Loucy (cell line): ENCODE results near the gene FOXG1.

Source experiments
- CTCF ChIP-seq: fragments of 200-600 bp; sonication (generic); conservative IDR thresholded peaks from 2 replicates; pipeline ENCODE4 v1.5.1; 2014; ENCODE audit warnings: mild to moderate bottlenecking, antibody characterized with exemption, low read length
- EZH2phosphoT487 ChIP-seq: fragments of 200-600 bp; IDR thresholded peaks from 2 replicates; pipeline ENCODE4 v1.6.1; 2018; ENCODE audit warnings: antibody characterized with exemption, mild to moderate bottlenecking, moderate library complexity, borderline replicate concordance

- TF ChIP-seq EZH2phosphoT487 (no peak), CTCF (no peak)
Measured at GRCh38 chr14:28757786-28758185, 8.8 kb upstream of the FOXG1 start.
